ENCODE data around the gene NADK.

NADK gene

GRCh38 chr1:1797731-1798341 lies 19.6 kb upstream of the NADK start:
- H3K27me3 Mint-ChIP-seq, result no peaks in the 10 kb centered on the region
- peaks cover 60% of the 10 kb centered on the region for H3K36me3 Mint-ChIP-seq (ENCODE audit: low read depth)
- H3K4me3 Mint-ChIP-seq, result no peak overlapping the region
- peaks cover 33% of the 10 kb centered on the region for H3K4me1 Mint-ChIP-seq (ENCODE audit: low read depth)
- no peaks in the 10 kb centered on the region for H3K9me3 Mint-ChIP-seq
- peak overlapping the region; percentile 55 for H3K27ac Mint-ChIP-seq

- Mint-ChIP-seq H3K9me3 (no peaks in the 10 kb centered on the region), H3K4me1 (ENCODE audit: low read depth) (peaks cover 22% of the 10 kb centered on the region), H3K4me3 (no peak overlapping the region), H3K27ac (peak overlapping the region; percentile 49), H3K36me3 (ENCODE audit: low read depth) (peaks cover 61% of the 10 kb centered on the region), H3K27me3 (no peaks in the 10 kb centered on the region)
These were observed 18.2 kb upstream of the NADK start for GRCh38 chr1:1796466-1796865.

GRCh38 chr1:1794999-1795398 lies 16.7 kb upstream of the NADK start:
- Mint-ChIP-seq H3K9me3 (no peaks in the 10 kb centered on the region), H3K4me3 (no peak overlapping the region), H3K27me3 (no peaks in the 10 kb centered on the region), H3K4me1 (ENCODE audit: low read depth) (peaks cover 14% of the 10 kb centered on the region), H3K27ac (no peak overlapping the region), H3K36me3 (ENCODE audit: low read depth) (peaks cover 64% of the 10 kb centered on the region)

GRCh38 chr1:1793481-1794244 lies 15.4 kb upstream of the NADK start:
- Mint-ChIP-seq H3K4me3 (no peak overlapping the region), H3K9me3 (no peaks in the 10 kb centered on the region), H3K4me1 (ENCODE audit: low read depth) (peaks cover 8% of the 10 kb centered on the region), H3K27me3 (no peaks in the 10 kb centered on the region), H3K27ac (no peak overlapping the region), H3K36me3 (ENCODE audit: low read depth) (peaks cover 65% of the 10 kb centered on the region)

GRCh38 chr1:1788646-1789431 lies 10.6 kb upstream of the NADK start:
- Mint-ChIP-seq H3K36me3 (ENCODE audit: low read depth) (peaks cover 76% of the 10 kb centered on the region), H3K4me1 (ENCODE audit: low read depth) (no peaks in the 10 kb centered on the region), H3K27me3 (no peaks in the 10 kb centered on the region), H3K4me3 (no peak overlapping the region), H3K9me3 (no peaks in the 10 kb centered on the region), H3K27ac (no peak overlapping the region)

- Mint-ChIP-seq H3K9me3 (no peaks in the 10 kb centered on the region), H3K4me3 (no peak overlapping the region), H3K4me1 (ENCODE audit: low read depth) (peaks cover 5% of the 10 kb centered on the region), H3K27me3 (no peaks in the 10 kb centered on the region), H3K27ac (no peak overlapping the region), H3K36me3 (ENCODE audit: low read depth) (peaks cover 69% of the 10 kb centered on the region)
These were observed 9.9 kb upstream of the NADK start for GRCh38 chr1:1788136-1788535.

- H3K4me3 Mint-ChIP-seq, result no peak overlapping the region
- peaks cover 62% of the 10 kb centered on the region for H3K36me3 Mint-ChIP-seq (ENCODE audit: low read depth)
- peaks cover 11% of the 10 kb centered on the region for H3K4me1 Mint-ChIP-seq (ENCODE audit: low read depth)
- no peaks in the 10 kb centered on the region for H3K27me3 Mint-ChIP-seq
- H3K9me3 Mint-ChIP-seq, result no peaks in the 10 kb centered on the region
- peak overlapping the region; percentile 24 for H3K27ac Mint-ChIP-seq
These were observed 8.8 kb upstream of the NADK start for GRCh38 chr1:1786836-1787605.

- Mint-ChIP-seq H3K27ac (no peak overlapping the region), H3K4me1 (ENCODE audit: low read depth) (peaks cover 24% of the 10 kb centered on the region), H3K36me3 (ENCODE audit: low read depth) (peaks cover 54% of the 10 kb centered on the region), H3K4me3 (no peak overlapping the region), H3K9me3 (no peaks in the 10 kb centered on the region), H3K27me3 (no peaks in the 10 kb centered on the region)
These were observed 7.4 kb upstream of the NADK start for GRCh38 chr1:1785666-1786065.

GRCh38 chr1:1784933-1785332 lies 6.7 kb upstream of the NADK start:
- H3K36me3 Mint-ChIP-seq (ENCODE audit: low read depth), result peaks cover 47% of the 10 kb centered on the region

GRCh38 chr1:1783320-1783719 lies 5.0 kb upstream of the NADK start:
- H3K4me1 Mint-ChIP-seq (ENCODE audit: low read depth), result peaks cover 42% of the 10 kb centered on the region
- H3K36me3 Mint-ChIP-seq (ENCODE audit: low read depth), result peaks cover 36% of the 10 kb centered on the region
- peak overlapping the region; percentile 43 for H3K27ac Mint-ChIP-seq
- peak overlapping the region; percentile 30 for H3K4me3 Mint-ChIP-seq
- no peaks in the 10 kb centered on the region for H3K9me3 Mint-ChIP-seq
- H3K27me3 Mint-ChIP-seq, result no peaks in the 10 kb centered on the region

More at GRCh38 chr1:1784933-1785332, 6.7 kb upstream of the NADK start:
- Mint-ChIP-seq H3K27ac (no peak overlapping the region), H3K9me3 (no peaks in the 10 kb centered on the region), H3K4me1 (ENCODE audit: low read depth) (peaks cover 31% of the 10 kb centered on the region), H3K27me3 (no peaks in the 10 kb centered on the region), H3K4me3 (no peak overlapping the region)

- Mint-ChIP-seq H3K9me3 (no peaks in the 10 kb centered on the region), H3K27me3 (no peaks in the 10 kb centered on the region), H3K4me3 (peak overlapping the region; percentile 30), H3K36me3 (ENCODE audit: low read depth) (peaks cover 30% of the 10 kb centered on the region), H3K27ac (peak overlapping the region; percentile 52), H3K4me1 (ENCODE audit: low read depth) (peaks cover 43% of the 10 kb centered on the region)
These were observed 4.3 kb upstream of the NADK start for GRCh38 chr1:1782399-1783221.

- Mint-ChIP-seq H3K27ac (peak overlapping the region; percentile 83), H3K4me1 (ENCODE audit: low read depth) (peaks cover 53% of the 10 kb centered on the region), H3K36me3 (ENCODE audit: low read depth) (peaks cover 19% of the 10 kb centered on the region), H3K9me3 (no peaks in the 10 kb centered on the region), H3K27me3 (no peaks in the 10 kb centered on the region), H3K4me3 (peak overlapping the region; percentile 10)
These were observed 3.2 kb upstream of the NADK start for GRCh38 chr1:1781526-1781903.

GRCh38 chr1:1780598-1781525 lies 2.6 kb upstream of the NADK start:
- Mint-ChIP-seq H3K27ac (peak overlapping the region; percentile 83), H3K4me1 (ENCODE audit: low read depth) (peaks cover 60% of the 10 kb centered on the region), H3K27me3 (no peaks in the 10 kb centered on the region), H3K36me3 (ENCODE audit: low read depth) (peaks cover 15% of the 10 kb centered on the region), H3K4me3 (peak overlapping the region; percentile 44), H3K9me3 (no peaks in the 10 kb centered on the region)
